C4-2B (cell line): ENCODE results near the gene DNAJC25.
"Not testable (repeated sequence)": the region's sequence is repeated elsewhere in the genome, so short reads cannot be mapped to it uniquely, and the experiment has no call there.

Source experiments
- H3K27ac ChIP-seq: fragments of 450-650 bp; 2 replicates; pipeline ENCODE4 v1.5.1; 2017
- CTCF ChIP-seq: fragments of 450-650 bp; conservative IDR thresholded peaks from 2 replicates; pipeline ENCODE4 v1.5.1; 2017; ENCODE audit warnings: mild to moderate bottlenecking
- ZFX ChIP-seq: fragments of 450-650 bp; IDR thresholded peaks from 2 replicates; pipeline ENCODE4 v1.6.1; 2017

Gene DNAJC25

GRCh38 chr9:111663301-111663823, 32.2 kb downstream of the DNAJC25 start:
- no peak for TF ChIP-seq ZFX
- no peak overlapping the region for H3K27ac ChIP-seq

- H3K27ac ChIP-seq = no peak overlapping the region
- TF ChIP-seq CTCF (no peak), ZFX (no peak)
Observed at GRCh38 chr9:111668026-111668573, 37.0 kb downstream of the DNAJC25 start.

GRCh38 chr9:111668601-111669000, 37.5 kb downstream of the DNAJC25 start:
- not testable (repeated sequence) for H3K27ac ChIP-seq

GRCh38 chr9:111674319-111674718, 43.2 kb downstream of the DNAJC25 start:
- H3K27ac ChIP-seq = no peak overlapping the region
- TF ChIP-seq CTCF = no peak
- no peak for TF ChIP-seq ZFX

- no peak for TF ChIP-seq CTCF
- no peak overlapping the region for H3K27ac ChIP-seq
Observed at GRCh38 chr9:111676116-111676515, 45.0 kb downstream of the DNAJC25 start.

- H3K27ac ChIP-seq = no peak overlapping the region
Observed at GRCh38 chr9:111678293-111678692, 47.2 kb downstream of the DNAJC25 start.

GRCh38 chr9:111679199-111679598, 48.1 kb downstream of the DNAJC25 start:
- no peak for TF ChIP-seq ZFX
- TF ChIP-seq CTCF = no peak
- no peak overlapping the region for H3K27ac ChIP-seq

More at GRCh38 chr9:111678293-111678692, 47.2 kb downstream of the DNAJC25 start:
- no peak for TF ChIP-seq CTCF
- TF ChIP-seq ZFX = no peak

GRCh38 chr9:111683392-111683791, 52.3 kb downstream of the DNAJC25 start:
- TF ChIP-seq CTCF = no peak
- no peak for TF ChIP-seq ZFX
- H3K27ac ChIP-seq = no peak overlapping the region
